Measurements from ENCODE around the gene IL4R.

DNA sequence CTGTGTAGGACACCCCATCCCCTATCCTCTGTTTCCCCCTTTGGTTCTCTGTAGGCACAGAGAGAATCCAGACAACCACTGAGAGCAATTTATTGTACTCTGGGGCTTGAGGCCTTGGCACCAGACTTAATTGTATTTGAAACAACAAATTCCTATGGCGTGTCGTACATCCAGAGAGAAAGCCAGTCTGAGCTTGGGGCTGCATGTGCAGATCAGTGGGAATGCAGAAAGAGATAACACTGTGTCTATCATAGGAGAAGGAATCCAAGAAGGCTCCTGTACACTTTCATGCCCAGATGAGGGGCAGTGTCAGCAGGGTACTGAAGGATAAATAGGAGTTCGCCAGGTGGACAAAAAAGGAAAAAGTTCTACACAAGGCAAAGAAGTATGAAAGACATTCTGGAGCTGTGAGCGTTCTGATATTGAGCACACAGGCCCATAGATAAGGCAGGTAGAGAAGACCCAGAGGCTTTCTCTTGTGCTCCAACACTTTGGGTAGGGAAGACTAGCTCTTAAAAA lies 22.0 kb upstream of the IL4R start:
- TF ChIP-seq, protein P1, sequence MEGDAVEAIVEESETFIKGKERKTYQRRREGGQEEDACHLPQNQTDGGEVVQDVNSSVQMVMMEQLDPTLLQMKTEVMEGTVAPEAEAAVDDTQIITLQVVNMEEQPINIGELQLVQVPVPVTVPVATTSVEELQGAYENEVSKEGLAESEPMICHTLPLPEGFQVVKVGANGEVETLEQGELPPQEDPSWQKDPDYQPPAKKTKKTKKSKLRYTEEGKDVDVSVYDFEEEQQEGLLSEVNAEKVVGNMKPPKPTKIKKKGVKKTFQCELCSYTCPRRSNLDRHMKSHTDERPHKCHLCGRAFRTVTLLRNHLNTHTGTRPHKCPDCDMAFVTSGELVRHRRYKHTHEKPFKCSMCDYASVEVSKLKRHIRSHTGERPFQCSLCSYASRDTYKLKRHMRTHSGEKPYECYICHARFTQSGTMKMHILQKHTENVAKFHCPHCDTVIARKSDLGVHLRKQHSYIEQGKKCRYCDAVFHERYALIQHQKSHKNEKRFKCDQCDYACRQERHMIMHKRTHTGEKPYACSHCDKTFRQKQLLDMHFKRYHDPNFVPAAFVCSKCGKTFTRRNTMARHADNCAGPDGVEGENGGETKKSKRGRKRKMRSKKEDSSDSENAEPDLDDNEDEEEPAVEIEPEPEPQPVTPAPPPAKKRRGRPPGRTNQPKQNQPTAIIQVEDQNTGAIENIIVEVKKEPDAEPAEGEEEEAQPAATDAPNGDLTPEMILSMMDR (IDR thresholded peaks at IDR 0.05), result no peak
- TF ChIP-seq POLR2A (IDR thresholded peaks at IDR 0.05), result no peak
